NCI-H2107 (cell line): Measurements from ENCODE around the gene MOB1A.
A peak's percentile ranks its signal among the peaks of the same experiment; 100 is the strongest.
"Not testable (repeated sequence)": the region's sequence is repeated elsewhere in the genome, so short reads cannot be mapped to it uniquely, and the experiment has no call there.

Experiments
- DNase-seq: peaks from one replicate; lab custom pipeline; 2025; lab: John Stamatoyannopoulos, UW

The MOB1A gene

GRCh38 chr2:74198461-74199274 lies 20.0 kb upstream of the MOB1A start, which contains the start of gene MTHFD2:
TSS of gene MTHFD2 (plus strand) at chr2:74198615. CDS start at chr2:74198642, 27 bp downstream.
- DNase-seq = peak; percentile 92

- DNase-seq = no peak
Measured at GRCh38 chr2:74198023-74198460, 19.4 kb upstream of the MOB1A start.

- DNase-seq = no peak
Measured at GRCh38 chr2:74197049-74197448, 18.4 kb upstream of the MOB1A start.

GRCh38 chr2:74194799-74195198 lies 16.1 kb upstream of the MOB1A start:
- DNase-seq = no peak

- DNase-seq = no peak
Measured at GRCh38 chr2:74191596-74192380, 13.1 kb upstream of the MOB1A start.

- no peak for DNase-seq
Measured at GRCh38 chr2:74188696-74189095, 10.0 kb upstream of the MOB1A start.

GRCh38 chr2:74188018-74188601 lies 9.4 kb upstream of the MOB1A start:
- no peak for DNase-seq

GRCh38 chr2:74186706-74187105 lies 8.0 kb upstream of the MOB1A start:
- DNase-seq = not testable (repeated sequence)

GRCh38 chr2:74186038-74186437 lies 7.4 kb upstream of the MOB1A start:
- DNase-seq = no peak

GRCh38 chr2:74183878-74184277 lies 5.2 kb upstream of the MOB1A start:
- no peak for DNase-seq

- DNase-seq = no peak
Measured at GRCh38 chr2:74181739-74182138, 3.1 kb upstream of the MOB1A start.

GRCh38 chr2:74179063-74179865 lies 585 bp upstream of the MOB1A start:
- no peak for DNase-seq

- DNase-seq = no peak
Measured at GRCh38 chr2:74177696-74178095, 983 bp downstream of the MOB1A start.

- no peak for DNase-seq
Measured at GRCh38 chr2:74174909-74175308, 3.8 kb downstream of the MOB1A start.

- DNase-seq = no peak
Measured at GRCh38 chr2:74168739-74169138, 9.9 kb downstream of the MOB1A start.

- no peak for DNase-seq
Measured at GRCh38 chr2:74164761-74165160, 13.9 kb downstream of the MOB1A start.

GRCh38 chr2:74162951-74163350 lies 15.7 kb downstream of the MOB1A start:
- DNase-seq = no peak

GRCh38 chr2:74155830-74156229 lies 22.8 kb downstream of the MOB1A start:
- no peak for DNase-seq

- no peak for DNase-seq
Measured at GRCh38 chr2:74152954-74153353, 25.7 kb downstream of the MOB1A start.

- no peak for DNase-seq
Measured at GRCh38 chr2:74149570-74150319, 28.9 kb downstream of the MOB1A start.

- DNase-seq = no peak
Measured at GRCh38 chr2:74149247-74149525, 29.5 kb downstream of the MOB1A start.
